Testis (tissue), 2 donors: ENCODE results near the gene TMEM233.

Experiments
- CTCF ChIP-seq, 3 experiments: fragments of 450-650 bp in 2 of 3; fragments of 200-600 bp in 1 of 3; sonication (generic) in 1 of 3; IDR thresholded peaks; one replicate each; pipeline ENCODE4 v1.5.1; 2016 to 2019; ENCODE audit warnings: antibody characterized with exemption in 3 of 3, mild to moderate bottlenecking in 2 of 3, moderate library complexity in 1 of 3
- POLR2A ChIP-seq: fragments of 450-650 bp; IDR thresholded peaks from one replicate; pipeline ENCODE4 v1.6.1; 2017; ENCODE audit warnings: antibody characterized with exemption, mild to moderate bottlenecking, moderate library complexity

- TF ChIP-seq CTCF (IDR thresholded peaks at IDR 0.05) (no peak), POLR2A (no peak)
Observed at GRCh38 chr12:119589097-119589496, 4.5 kb upstream of the TMEM233 start.
